GM18861 (cell line): Measurements from ENCODE around the gene NAA38.

ENCODE experiments used
- ATAC-seq: cut with Tn5 transposase; IDR thresholded peaks from one replicate; pipeline ENCODE4 v1.9.1; 2021; ENCODE audit not compliant: unreplicated experiment

NAA38 gene, protein sequence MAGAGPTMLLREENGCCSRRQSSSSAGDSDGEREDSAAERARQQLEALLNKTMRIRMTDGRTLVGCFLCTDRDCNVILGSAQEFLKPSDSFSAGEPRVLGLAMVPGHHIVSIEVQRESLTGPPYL

DNA sequence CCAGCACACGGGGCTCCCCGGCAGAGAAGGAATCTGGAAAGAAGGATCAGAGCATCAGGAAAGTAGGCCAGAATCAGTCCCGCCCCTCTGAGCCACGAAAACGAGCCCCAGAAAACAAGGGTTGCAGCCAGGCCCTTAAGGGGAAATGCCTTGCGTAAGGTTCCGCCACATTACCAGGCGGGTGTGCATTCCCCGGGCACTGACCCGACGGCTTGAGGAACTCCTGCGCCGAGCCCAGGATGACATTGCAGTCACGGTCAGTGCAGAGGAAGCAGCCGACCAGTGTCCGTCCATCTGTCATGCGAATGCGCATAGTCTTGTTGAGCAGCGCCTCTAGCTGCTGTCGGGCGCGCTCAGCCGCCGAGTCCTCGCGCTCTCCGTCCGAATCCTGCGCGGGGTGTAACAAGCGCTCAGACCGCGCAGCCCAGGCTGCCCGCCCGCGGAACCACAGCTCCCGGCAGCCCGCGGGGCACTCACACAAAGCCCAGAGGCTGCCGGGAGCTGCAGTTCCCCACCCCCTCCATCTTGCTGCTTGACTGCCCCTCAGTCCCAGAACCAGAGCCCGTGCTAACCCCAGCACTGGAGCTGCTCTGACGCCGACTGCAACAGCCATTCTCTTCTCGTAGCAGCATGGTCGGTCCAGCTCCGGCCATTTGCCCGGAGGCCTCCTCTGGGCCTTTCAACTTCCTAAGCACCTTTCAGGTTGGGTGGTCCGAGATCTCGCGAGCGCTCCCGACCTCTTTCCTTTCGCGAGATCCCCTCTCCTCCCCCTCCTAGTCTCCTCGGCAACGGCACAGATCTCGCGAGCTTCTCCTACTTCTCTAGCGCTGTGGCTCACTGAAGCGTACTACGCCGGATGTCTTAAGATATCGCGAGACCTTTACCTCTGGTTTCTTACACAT is at the start of gene NAA38:
NAA38 (minus strand) TSS at position 749 of the 902 bp plus-strand sequence; CDS start at position 653, 96 bp downstream.
- ATAC-seq = peak; percentile 65

GRCh38 chr17:7903154-7904103 is 46.1 kb upstream of the NAA38 start:
- ATAC-seq = no peak

GRCh38 chr17:7897773-7898172 is 40.4 kb upstream of the NAA38 start:
- no peak for ATAC-seq

DNA sequence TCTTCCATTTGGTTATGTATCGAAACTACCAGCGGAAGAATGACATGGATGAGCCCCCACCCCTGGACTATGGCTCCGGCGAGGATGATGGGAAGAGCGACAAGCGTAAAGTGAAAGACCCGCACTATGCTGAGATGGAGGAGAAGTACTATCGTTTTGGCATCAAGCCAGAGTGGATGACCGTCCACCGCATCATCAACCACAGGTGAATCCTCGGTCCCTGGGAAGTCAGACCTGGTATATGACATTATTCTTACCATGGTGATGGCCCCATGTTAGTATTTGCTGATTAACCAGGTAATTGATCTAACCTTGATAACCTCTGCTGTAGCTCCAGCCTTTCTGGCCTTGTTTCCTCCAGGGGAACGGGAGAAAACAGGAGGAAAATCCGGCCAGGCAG is 39.7 kb upstream of the NAA38 start:
- ATAC-seq = no peak

DNA sequence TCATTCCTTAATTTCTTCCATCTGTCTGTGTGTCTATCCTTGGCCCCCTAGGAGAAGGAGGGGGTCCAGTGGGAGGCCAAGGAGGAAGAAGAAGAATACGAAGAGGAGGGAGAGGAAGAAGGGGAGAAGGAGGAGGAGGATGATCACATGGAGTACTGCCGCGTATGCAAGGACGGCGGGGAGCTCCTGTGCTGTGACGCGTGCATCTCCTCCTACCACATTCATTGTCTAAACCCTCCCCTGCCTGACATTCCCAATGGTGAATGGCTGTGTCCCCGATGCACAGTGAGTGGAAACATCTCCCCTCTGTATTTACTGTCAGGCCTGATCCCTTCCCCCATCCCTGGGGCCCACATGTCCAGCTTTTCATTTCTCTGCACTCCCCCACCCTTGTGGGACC is 37.5 kb upstream of the NAA38 start:
- ATAC-seq = no peak

GRCh38 chr17:7894226-7894625 is 36.9 kb upstream of the NAA38 start:
- no peak for ATAC-seq

DNA sequence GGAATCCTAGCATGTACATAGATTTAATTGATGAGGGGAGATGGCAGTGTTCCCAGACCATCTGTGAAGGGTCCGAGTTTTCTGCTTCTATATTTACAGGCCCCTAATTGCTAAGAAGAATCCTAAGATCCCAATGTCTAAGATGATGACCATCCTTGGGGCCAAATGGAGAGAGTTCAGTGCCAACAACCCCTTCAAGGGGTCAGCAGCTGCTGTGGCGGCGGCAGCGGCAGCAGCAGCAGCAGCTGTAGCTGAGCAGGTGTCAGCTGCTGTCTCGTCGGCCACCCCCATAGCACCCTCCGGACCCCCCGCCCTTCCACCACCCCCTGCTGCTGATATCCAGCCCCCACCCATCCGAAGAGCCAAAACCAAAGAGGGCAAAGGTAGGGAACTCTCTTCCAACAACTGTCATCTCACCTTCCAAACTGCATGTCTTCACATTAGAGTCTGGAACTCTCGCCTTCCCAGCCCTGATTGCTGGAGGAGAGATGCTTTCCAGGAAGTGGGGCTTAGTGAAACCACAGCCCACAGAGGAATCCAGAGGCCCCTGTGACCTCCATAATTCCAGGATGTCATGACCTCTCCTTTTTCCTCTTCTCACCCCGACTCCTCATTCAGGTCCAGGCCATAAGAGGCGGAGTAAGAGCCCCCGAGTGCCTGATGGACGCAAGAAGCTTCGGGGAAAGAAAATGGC is 36.0 kb upstream of the NAA38 start:
- no peak for ATAC-seq

GRCh38 chr17:7889166-7889955 is 32.0 kb upstream of the NAA38 start:
- ATAC-seq = no peak

- no peak for ATAC-seq
Observed at GRCh38 chr17:7888184-7888920, 31.0 kb upstream of the NAA38 start, which contains the start of gene CHD3. CHD3 (plus strand) TSS chr17:7888789; CDS start chr17:7889001, 212 bp downstream.

GRCh38 chr17:7887482-7888183 is 30.3 kb upstream of the NAA38 start:
- ATAC-seq = no peak

- no peak for ATAC-seq
Observed at GRCh38 chr17:7887038-7887481, 29.7 kb upstream of the NAA38 start.

- ATAC-seq = no peak
Observed at GRCh38 chr17:7886227-7887037, 29.1 kb upstream of the NAA38 start.

- ATAC-seq = no peak
Observed at GRCh38 chr17:7885367-7886226, 28.2 kb upstream of the NAA38 start.

DNA sequence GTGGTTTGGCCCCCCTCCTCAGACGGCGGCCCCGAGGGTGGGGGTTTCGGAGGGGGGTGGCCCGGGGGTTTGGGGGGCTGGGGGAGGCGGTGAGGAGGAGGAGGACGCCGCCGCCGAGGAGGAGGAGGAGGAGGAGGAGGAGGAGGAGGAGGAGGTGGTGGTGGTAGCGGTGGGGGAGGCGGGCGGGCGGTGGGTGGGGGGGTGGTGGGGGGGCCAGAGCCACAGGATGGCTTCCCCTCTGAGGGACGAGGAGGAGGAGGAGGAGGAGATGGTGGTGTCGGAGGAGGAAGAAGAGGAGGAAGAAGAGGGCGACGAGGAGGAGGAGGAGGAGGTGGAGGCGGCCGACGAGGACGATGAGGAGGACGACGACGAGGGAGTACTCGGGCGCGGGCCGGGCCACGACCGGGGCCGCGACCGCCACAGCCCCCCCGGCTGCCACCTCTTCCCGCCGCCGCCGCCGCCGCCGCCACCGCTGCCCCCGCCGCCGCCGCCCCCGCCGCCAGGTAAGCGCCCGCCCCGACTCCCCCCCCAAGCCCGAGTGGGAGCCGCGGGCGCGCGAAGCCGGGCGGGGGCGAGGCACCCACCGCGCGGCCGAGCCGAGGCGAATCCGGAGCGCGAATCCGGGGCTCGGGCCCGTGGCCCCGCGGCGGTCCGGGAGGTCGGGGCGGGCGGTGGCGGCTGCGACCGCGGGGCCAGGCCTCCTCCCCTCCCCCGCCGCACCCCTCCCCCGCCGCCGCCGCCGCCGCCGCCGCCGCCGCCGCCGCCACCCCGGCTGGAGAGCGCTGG is 27.4 kb upstream of the NAA38 start:
- ATAC-seq = no peak

DNA sequence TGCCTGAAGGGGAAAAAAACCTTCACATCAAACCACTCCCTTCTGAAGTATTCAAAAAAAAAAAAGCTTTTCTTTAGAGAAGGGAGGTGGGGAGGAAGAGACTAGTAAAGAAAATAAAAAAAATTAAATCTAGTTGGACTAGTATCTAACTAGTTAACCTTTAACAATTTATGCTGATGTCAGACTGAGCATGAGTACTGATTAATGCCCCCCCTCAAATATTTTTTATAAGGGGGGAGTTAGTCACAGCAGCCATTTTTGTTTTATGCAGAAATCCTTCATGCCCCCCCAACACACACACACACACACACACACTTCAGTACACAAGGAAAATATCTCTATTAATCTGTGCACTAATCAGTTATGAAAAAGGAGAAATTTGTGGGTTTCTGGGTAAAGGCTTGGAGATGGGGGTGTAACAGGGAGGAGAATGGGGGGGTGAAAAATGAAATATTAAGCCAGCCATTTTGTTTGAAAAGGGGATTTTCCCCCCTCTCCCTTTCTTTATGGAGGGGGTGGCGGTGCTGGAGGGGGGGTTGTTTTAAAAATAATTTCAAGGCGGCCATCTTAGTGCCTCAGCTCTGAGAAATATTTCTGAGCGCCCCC is 26.5 kb upstream of the NAA38 start:
- ATAC-seq = no peak

DNA sequence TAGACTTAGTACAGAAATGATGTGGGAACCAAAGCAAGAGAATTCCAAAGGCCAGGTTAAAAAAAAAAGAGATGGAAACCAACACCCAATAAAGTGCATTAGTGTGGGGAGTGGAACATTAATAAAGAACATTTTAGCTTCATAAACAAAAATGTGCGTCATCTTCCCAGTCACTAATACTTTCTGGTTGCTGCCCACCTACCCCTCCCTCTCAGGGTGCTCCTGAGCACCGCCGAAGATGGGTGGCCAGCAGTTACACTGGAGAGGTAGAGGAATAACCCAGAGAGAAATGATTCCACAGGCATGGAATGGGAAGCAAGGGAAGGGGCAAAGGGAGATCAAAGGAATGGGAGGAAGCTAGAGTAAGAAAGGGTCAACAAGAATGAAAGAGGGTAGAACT is 25.3 kb upstream of the NAA38 start:
- ATAC-seq = no peak
